ENCODE data around the gene ZNF283.

GRCh38 chr19:43809762-43810696 lies 17.1 kb upstream of the ZNF283 start:
- TF ChIP-seq CTCF (conservative IDR thresholded peaks at IDR 0.05) (peak; percentile 54), ZFX (IDR thresholded peaks at IDR 0.05) (no peak)

All from C4-2B (cell line).